Measurements from ENCODE around the gene PCDH8.

DNA sequence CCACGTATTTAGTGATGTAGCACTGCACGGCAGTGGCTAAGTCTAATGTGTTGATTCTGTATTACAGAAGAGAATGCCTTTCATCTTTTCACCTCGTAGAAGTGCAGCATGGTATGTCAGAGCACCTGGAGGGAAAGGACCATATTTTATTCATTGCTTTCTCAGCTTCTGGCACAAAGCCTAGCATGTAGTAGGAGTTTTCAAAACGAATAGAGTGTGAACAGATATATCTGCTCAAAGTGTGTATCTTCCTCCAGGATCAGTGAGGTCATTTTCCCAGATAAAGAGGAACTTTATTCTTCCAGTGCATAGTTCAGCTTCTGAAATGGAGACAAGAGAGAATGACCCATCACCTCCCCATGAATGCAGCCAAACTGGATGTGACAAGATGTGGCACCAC lies 21.2 kb upstream of the PCDH8 start:
- TF ChIP-seq EZH2 (IDR thresholded peaks at IDR 0.05) (no peak), POLR2AphosphoS5 (IDR thresholded peaks at IDR 0.05; ENCODE audit: borderline replicate concordance, low read depth, low read length) (no peak), FOXP2 (optimal IDR thresholded peaks at IDR 0.05; ENCODE audit: control extremely low read depth, extremely low read length, insufficient read depth) (no peak)
